ENCODE measurements around the gene URGCP. TPM values are rescaled to one million over a fixed set of nuclear protein-coding genes. Genes with fewer than 3 reads are reported as not detected.

URGCP gene
- total RNA-seq, 1 experiment from 2014 or later, result 28.0 TPM

DNA sequence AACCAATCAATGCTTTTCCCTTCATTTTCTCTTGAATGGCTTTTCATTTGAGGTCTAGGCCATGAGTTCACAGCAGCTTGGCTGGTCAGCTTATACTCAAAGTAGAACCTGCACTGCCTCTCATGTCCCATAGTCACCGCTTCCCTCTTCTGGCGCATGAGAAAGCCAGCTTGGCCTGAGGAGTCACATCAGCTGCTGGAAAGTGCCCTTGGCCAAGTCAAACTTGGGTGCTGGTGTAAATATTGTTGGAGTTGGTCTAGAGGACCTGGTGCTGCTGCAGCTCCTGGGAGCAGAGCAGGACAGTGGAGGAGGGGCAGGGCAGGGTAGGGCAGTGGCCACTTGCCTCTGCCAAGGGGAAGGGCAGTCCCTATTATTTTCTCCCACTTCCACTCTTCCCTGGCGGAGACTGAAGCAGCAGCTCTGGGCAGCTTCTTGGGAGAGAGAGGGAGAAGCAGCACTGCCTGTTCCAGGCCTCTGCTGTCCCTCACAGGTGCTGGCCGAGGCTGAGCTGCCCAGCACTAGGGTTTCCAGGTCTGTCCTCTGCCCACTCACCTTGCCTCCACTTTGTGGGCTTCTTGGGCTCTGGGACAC is 32.6 kb upstream of the URGCP start:
- POLR2A ChIA-PET, result no interaction called here
- Histone ChIP-seq H3K27ac (ENCODE audit: low read depth, low read length) (no peak overlapping the region), H3K9me3 (ENCODE audit: control insufficient read depth in 1 of 2, insufficient read depth in 1 of 2, low read depth in 1 of 2, low read length in 2 of 2) (no peaks in the 10 kb centered on the region), H3K27me3 (ENCODE audit: insufficient read depth, low read length) (no peaks in the 10 kb centered on the region), H3K36me3 (ENCODE audit: control insufficient read depth in 1 of 2, insufficient read depth in 2 of 2, low read length in 2 of 2) (no peaks in the 10 kb centered on the region), H3K79me2 (ENCODE audit: insufficient read depth, low read length) (no peaks in the 10 kb centered on the region), H3K4me3 (replicated peaks in 1 of 2; ENCODE audit: low read depth in 1 of 2, low read length in 2 of 2) (no peak overlapping the region), H3K4me2 (ENCODE audit: low read length) (no peak overlapping the region), H3K4me1 (ENCODE audit: control insufficient read depth in 1 of 2, insufficient read depth in 2 of 2, low read length in 2 of 2) (peaks cover 6 to 14% of the 10 kb centered on the region in 2 experiments; a peak in 3 of 4 replicates), H3K9ac (ENCODE audit: low read length) (no peak overlapping the region), H2AFZ (ENCODE audit: low read depth, low read length, poor library complexity, severe bottlenecking) (no peak overlapping the region), H4K20me1 (ENCODE audit: insufficient read depth) (no peaks in the 10 kb centered on the region), H3K9me2 (ENCODE audit: insufficient read depth) (no peaks in the 10 kb centered on the region)
- intact Hi-C loops (cut with micrococcal nuclease), result no loop called here
- TF ChIP-seq FOSL1 (IDR thresholded peaks at IDR 0.05; ENCODE audit: low read depth) (no peak), SIN3A (IDR thresholded peaks at IDR 0.05; ENCODE audit: low read depth) (no peak), EZH2phosphoT487 (IDR thresholded peaks at IDR 0.05; ENCODE audit: borderline replicate concordance) (no peak), ZNF274 (IDR thresholded peaks at IDR 0.05; ENCODE audit: low read depth, low read length) (no peak), ELF1 (IDR thresholded peaks at IDR 0.05; ENCODE audit: borderline replicate concordance, low read depth) (no peak), TCF7L2 (IDR thresholded peaks at IDR 0.05; ENCODE audit: borderline replicate concordance, extremely low read depth, insufficient read depth, insufficient read length) (no peak)
- TF ChIP-seq, protein P1, sequence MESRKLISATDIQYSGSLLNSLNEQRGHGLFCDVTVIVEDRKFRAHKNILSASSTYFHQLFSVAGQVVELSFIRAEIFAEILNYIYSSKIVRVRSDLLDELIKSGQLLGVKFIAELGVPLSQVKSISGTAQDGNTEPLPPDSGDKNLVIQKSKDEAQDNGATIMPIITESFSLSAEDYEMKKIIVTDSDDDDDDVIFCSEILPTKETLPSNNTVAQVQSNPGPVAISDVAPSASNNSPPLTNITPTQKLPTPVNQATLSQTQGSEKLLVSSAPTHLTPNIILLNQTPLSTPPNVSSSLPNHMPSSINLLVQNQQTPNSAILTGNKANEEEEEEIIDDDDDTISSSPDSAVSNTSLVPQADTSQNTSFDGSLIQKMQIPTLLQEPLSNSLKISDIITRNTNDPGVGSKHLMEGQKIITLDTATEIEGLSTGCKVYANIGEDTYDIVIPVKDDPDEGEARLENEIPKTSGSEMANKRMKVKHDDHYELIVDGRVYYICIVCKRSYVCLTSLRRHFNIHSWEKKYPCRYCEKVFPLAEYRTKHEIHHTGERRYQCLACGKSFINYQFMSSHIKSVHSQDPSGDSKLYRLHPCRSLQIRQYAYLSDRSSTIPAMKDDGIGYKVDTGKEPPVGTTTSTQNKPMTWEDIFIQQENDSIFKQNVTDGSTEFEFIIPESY (IDR thresholded peaks at IDR 0.05; ENCODE audit: extremely low read depth, insufficient replicate concordance, low read length), result no peak
- no peak for DNase-seq (ENCODE audit: low read depth, low spot score)
- CTCF ChIA-PET, result no interaction called here
- ATAC-seq, result no peak
- BruUV-seq (replicated peaks), result no TSS peak
- RAD21 ChIA-PET (ENCODE audit: low non-redundant PET in 1 of 2, low total read pairs in 2 of 2, uncharacterized antibody in 2 of 2, unreplicated experiment in 2 of 2), result no interaction called here

DNA sequence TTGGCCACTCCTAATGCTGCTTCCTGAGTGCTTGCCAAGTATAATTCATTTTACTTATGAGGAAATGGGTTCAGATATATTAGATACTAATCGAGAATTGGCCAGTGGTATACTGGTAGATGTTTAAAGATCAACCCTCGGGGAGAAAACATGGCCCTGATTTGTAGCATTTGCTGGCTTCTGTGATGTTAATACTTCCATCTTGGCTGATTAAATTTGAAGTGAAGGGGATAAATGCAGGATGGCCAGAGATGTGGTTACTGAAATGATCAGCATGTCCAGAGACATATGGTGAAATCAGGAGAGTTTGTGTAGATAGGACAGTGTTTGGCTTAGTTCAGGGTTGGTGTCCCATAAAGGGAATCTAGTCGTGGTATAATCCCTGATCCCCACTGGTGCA is 31.0 kb upstream of the URGCP start:
- H2AFZ ChIP-seq (ENCODE audit: low read depth, low read length, poor library complexity, severe bottlenecking), result no peak overlapping the region
- no peak for DNase-seq (ENCODE audit: low read depth, low spot score)
- TF ChIP-seq JUND (IDR thresholded peaks at IDR 0.05) (no peak), ZNF274 (IDR thresholded peaks at IDR 0.05; ENCODE audit: low read depth, low read length) (no peak), FOSL1 (IDR thresholded peaks at IDR 0.05; ENCODE audit: low read depth) (no peak), ZFX (IDR thresholded peaks at IDR 0.05) (no peak), RAD21 (IDR thresholded peaks at IDR 0.05; ENCODE audit: low read depth) (no peak), TCF7L2 (IDR thresholded peaks at IDR 0.05; ENCODE audit: borderline replicate concordance, extremely low read depth, insufficient read depth, insufficient read length) (no peak), SIN3A (IDR thresholded peaks at IDR 0.05; ENCODE audit: low read depth) (no peak)
- H3K4me3 ChIP-seq (replicated peaks in 1 of 2; ENCODE audit: low read depth in 1 of 2, low read length in 2 of 2), result no peak overlapping the region
- H3K79me2 ChIP-seq (ENCODE audit: insufficient read depth, low read length), result no peaks in the 10 kb centered on the region
- intact Hi-C loops (cut with micrococcal nuclease), result no loop called here
- BruUV-seq (replicated peaks), result no TSS peak
- H3K36me3 ChIP-seq (ENCODE audit: control insufficient read depth in 1 of 2, insufficient read depth in 2 of 2, low read length in 2 of 2), result no peaks in the 10 kb centered on the region
- ATAC-seq, result no peak
- H3K9me2 ChIP-seq (ENCODE audit: insufficient read depth), result no peaks in the 10 kb centered on the region
- no peaks in the 10 kb centered on the region for H3K4me1 ChIP-seq (ENCODE audit: control insufficient read depth in 1 of 2, insufficient read depth in 2 of 2, low read length in 2 of 2)
- H4K20me1 ChIP-seq (ENCODE audit: insufficient read depth), result no peaks in the 10 kb centered on the region
- no peaks in the 10 kb centered on the region for H3K9me3 ChIP-seq (ENCODE audit: control insufficient read depth in 1 of 2, insufficient read depth in 1 of 2, low read depth in 1 of 2, low read length in 2 of 2)
- POLR2A ChIA-PET, result no interaction called here
- no peaks in the 10 kb centered on the region for H3K27me3 ChIP-seq (ENCODE audit: insufficient read depth, low read length)
- no peak overlapping the region for H3K9ac ChIP-seq (ENCODE audit: low read length)
- no peak overlapping the region for H3K4me2 ChIP-seq (ENCODE audit: low read length)
- RAD21 ChIA-PET (ENCODE audit: low non-redundant PET in 1 of 2, low total read pairs in 2 of 2, uncharacterized antibody in 2 of 2, unreplicated experiment in 2 of 2), result no interaction called here
- no peak overlapping the region for H3K27ac ChIP-seq (ENCODE audit: low read depth, low read length)
- CTCF ChIA-PET, result no interaction called here

Measured in HCT116 (cell line).